ENCODE results near the gene TUBA4A. TPM values are rescaled to one million over a fixed set of nuclear protein-coding genes. Genes with fewer than 3 reads are reported as not detected.

The TUBA4A gene
- 0.14 TPM in 1 of 2 replicates, not detected in the other for total RNA-seq
- long read RNA-seq, result 0 reads

- DNase-seq (ENCODE audit: low read depth, low spot score), result no peak
Observed at GRCh38 chr2:219253753-219254589, at the start of gene TUBA4A. Gene TUBA4A, minus strand, starts transcription at chr2:219253918. Its CDS starts 60 bp downstream, at chr2:219253858.

GRCh38 chr2:219302412-219302968 lies 48.8 kb upstream of the TUBA4A start:
- Mint-ChIP-seq H3K4me3 (no peak overlapping the region), H3K4me1 (no peaks in the 10 kb centered on the region), H3K27ac (ENCODE audit: unreplicated experiment) (no peak overlapping the region), H3K9me3 (no peaks in the 10 kb centered on the region), H3K36me3 (ENCODE audit: low read depth) (no peaks in the 10 kb centered on the region), H3K27me3 (ENCODE audit: low read depth) (peaks cover 96% of the 10 kb centered on the region)
- no peak for TF ChIP-seq CTCF (conservative IDR thresholded peaks at IDR 0.05)
- no peak for DNase-seq (ENCODE audit: low read depth, low spot score)

More at GRCh38 chr2:219253753-219254589, at the start of gene TUBA4A:
- Mint-ChIP-seq H3K27ac (ENCODE audit: unreplicated experiment) (no peak within 1 kb of the TSS), H3K36me3 (ENCODE audit: low read depth) (no peaks in the 10 kb centered on the region), H3K4me1 (no peaks in the 10 kb centered on the region), H3K9me3 (no peaks in the 10 kb centered on the region), H3K4me3 (peak within 1 kb of the TSS; percentile 35), H3K27me3 (ENCODE audit: low read depth) (peaks cover 93% of the 10 kb centered on the region)
- no peak for TF ChIP-seq CTCF (conservative IDR thresholded peaks at IDR 0.05)

GRCh38 chr2:219300022-219300421 lies 46.3 kb upstream of the TUBA4A start:
- no peaks in the 10 kb centered on the region for H3K9me3 Mint-ChIP-seq
- H3K27me3 Mint-ChIP-seq (ENCODE audit: low read depth), result peaks cover 81% of the 10 kb centered on the region
- H3K36me3 Mint-ChIP-seq (ENCODE audit: low read depth), result no peaks in the 10 kb centered on the region
- no peak for DNase-seq (ENCODE audit: low read depth, low spot score)
- no peak for TF ChIP-seq CTCF (conservative IDR thresholded peaks at IDR 0.05)
- no peak overlapping the region for H3K27ac Mint-ChIP-seq (ENCODE audit: unreplicated experiment)
- no peaks in the 10 kb centered on the region for H3K4me1 Mint-ChIP-seq
- no peak overlapping the region for H3K4me3 Mint-ChIP-seq

GRCh38 chr2:219299372-219299760 lies 45.6 kb upstream of the TUBA4A start:
- H3K9me3 Mint-ChIP-seq, result no peaks in the 10 kb centered on the region

More at GRCh38 chr2:219299372-219299760, 45.6 kb upstream of the TUBA4A start:
- H3K36me3 Mint-ChIP-seq (ENCODE audit: low read depth), result no peaks in the 10 kb centered on the region
- no peak overlapping the region for H3K27ac Mint-ChIP-seq (ENCODE audit: unreplicated experiment)
- TF ChIP-seq CTCF (conservative IDR thresholded peaks at IDR 0.05), result no peak
- DNase-seq (ENCODE audit: low read depth, low spot score), result no peak
- H3K27me3 Mint-ChIP-seq (ENCODE audit: low read depth), result peaks cover 75% of the 10 kb centered on the region
- no peak overlapping the region for H3K4me3 Mint-ChIP-seq
- peaks cover 2% of the 10 kb centered on the region for H3K4me1 Mint-ChIP-seq

Measured in neural crest cell (in vitro differentiated cells).